Ishikawa (cell line): Measurements from ENCODE around the gene CTNNA1.

Experiments used
- CEBPB ChIP-seq: IDR thresholded peaks from 2 replicates; pipeline ENCODE4 v1.6.1; 2012
- CREB1 ChIP-seq: IDR thresholded peaks from 2 replicates; pipeline ENCODE4 v1.6.1; 2012; ENCODE audit warnings: low read depth
- EGR1 ChIP-seq: IDR thresholded peaks from 2 replicates; pipeline ENCODE4 v1.6.1; 2012
- EP300 ChIP-seq: IDR thresholded peaks from 2 replicates; pipeline ENCODE4 v1.6.1; 2012; ENCODE audit warnings: borderline replicate concordance
- FOXM1 ChIP-seq: IDR thresholded peaks from 2 replicates; pipeline ENCODE4 v1.6.1; 2012; ENCODE audit warnings: low read depth, borderline replicate concordance
- NFIC ChIP-seq: IDR thresholded peaks from 2 replicates; pipeline ENCODE4 v1.6.1; 2012
- RAD21 ChIP-seq: IDR thresholded peaks from 2 replicates; pipeline ENCODE4 v1.6.1; 2012; ENCODE audit warnings: low read depth
- TAF1 ChIP-seq: IDR thresholded peaks from 2 replicates; pipeline ENCODE4 v1.6.1; 2012; ENCODE audit warnings: low read depth, mild to moderate bottlenecking
- TCF12 ChIP-seq: IDR thresholded peaks from 2 replicates; pipeline ENCODE4 v1.6.1; 2012; ENCODE audit warnings: low read depth
- TEAD4 ChIP-seq: IDR thresholded peaks from 2 replicates; pipeline ENCODE4 v1.6.1; 2012
- YY1 ChIP-seq: IDR thresholded peaks from 2 replicates; pipeline ENCODE4 v1.6.1; 2012; ENCODE audit warnings: low read depth
- ZBTB7A ChIP-seq: IDR thresholded peaks from 2 replicates; pipeline ENCODE4 v1.6.1; 2012; ENCODE audit warnings: low read depth
- TF ChIP-seq, protein P1 (sequence below): IDR thresholded peaks from 2 replicates; pipeline ENCODE4 v1.6.1; 2012; ENCODE audit warnings: low read depth, mild to moderate bottlenecking
- TF ChIP-seq, protein P2 (sequence below): IDR thresholded peaks from 2 replicates; pipeline ENCODE4 v1.6.1; 2012
- TF ChIP-seq, protein P3 (sequence below): IDR thresholded peaks from 2 replicates; pipeline ENCODE4 v1.6.1; 2012

The CTNNA1 gene

DNA sequence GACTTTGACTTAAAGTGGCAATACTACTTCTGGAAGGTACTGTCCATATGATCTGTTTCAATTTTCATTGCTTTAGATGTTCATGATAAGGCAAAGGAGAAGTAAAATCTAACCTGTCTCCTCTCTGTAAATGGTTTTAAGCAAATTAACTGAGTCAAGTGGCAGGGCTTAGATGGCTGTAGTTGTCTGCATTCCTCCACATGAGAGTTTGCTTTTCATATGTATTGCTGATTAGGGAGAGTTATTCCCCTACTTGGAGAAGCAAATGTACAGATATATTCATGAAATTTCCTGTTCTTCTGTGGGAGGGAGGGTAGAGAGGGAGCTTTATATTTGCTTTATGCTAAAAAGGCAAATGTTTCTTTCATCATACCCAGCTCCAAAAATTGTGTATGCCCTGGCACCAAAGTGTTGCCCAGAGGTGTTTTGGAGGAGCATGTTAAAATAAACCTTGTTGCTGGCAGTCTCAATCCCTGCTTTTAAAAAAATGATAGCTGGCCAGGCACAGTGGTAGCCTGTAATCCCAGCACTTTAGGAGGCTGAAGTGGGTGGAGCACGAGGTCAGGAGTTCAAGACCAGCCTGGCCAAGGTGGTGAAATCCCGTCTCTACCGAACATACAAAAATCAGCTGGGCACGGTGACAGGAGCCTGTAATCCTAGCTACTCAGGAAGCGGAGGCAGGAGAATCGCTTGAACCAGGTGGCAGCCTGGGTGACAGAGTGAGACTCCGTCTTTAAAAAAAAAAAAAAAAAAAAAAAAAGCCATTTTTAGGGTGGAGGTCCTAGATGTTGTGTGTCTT lies 125.4 kb downstream of the CTNNA1 start:
- TF ChIP-seq TCF12 (no peak), CREB1 (no peak)

DNA sequence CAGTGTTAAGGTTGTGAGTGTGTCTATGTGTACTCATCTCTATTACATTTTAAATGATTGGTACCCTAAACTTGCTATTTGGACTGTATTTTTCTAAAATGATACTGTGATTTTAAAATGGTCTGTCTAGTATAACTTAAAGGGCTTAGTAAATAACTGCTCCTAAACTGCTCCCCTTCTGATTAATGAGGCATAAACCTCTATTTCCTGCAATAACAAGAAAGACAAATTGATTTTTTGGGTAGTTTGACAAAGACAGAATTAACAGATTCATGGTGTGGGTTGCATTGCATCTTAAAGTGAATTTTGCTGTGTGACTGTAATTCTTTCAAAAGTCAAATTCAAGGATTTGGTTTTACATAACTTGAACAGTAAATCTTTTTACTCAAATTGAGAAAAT lies 130.0 kb downstream of the CTNNA1 start:
- TF ChIP-seq, protein P1, sequence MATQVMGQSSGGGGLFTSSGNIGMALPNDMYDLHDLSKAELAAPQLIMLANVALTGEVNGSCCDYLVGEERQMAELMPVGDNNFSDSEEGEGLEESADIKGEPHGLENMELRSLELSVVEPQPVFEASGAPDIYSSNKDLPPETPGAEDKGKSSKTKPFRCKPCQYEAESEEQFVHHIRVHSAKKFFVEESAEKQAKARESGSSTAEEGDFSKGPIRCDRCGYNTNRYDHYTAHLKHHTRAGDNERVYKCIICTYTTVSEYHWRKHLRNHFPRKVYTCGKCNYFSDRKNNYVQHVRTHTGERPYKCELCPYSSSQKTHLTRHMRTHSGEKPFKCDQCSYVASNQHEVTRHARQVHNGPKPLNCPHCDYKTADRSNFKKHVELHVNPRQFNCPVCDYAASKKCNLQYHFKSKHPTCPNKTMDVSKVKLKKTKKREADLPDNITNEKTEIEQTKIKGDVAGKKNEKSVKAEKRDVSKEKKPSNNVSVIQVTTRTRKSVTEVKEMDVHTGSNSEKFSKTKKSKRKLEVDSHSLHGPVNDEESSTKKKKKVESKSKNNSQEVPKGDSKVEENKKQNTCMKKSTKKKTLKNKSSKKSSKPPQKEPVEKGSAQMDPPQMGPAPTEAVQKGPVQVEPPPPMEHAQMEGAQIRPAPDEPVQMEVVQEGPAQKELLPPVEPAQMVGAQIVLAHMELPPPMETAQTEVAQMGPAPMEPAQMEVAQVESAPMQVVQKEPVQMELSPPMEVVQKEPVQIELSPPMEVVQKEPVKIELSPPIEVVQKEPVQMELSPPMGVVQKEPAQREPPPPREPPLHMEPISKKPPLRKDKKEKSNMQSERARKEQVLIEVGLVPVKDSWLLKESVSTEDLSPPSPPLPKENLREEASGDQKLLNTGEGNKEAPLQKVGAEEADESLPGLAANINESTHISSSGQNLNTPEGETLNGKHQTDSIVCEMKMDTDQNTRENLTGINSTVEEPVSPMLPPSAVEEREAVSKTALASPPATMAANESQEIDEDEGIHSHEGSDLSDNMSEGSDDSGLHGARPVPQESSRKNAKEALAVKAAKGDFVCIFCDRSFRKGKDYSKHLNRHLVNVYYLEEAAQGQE = no peak
- TF ChIP-seq FOXM1 (no peak), NFIC (no peak), TAF1 (no peak), CREB1 (no peak), TEAD4 (no peak), RAD21 (no peak), TCF12 (no peak), CEBPB (no peak), EP300 (no peak)
- TF ChIP-seq, protein P2, sequence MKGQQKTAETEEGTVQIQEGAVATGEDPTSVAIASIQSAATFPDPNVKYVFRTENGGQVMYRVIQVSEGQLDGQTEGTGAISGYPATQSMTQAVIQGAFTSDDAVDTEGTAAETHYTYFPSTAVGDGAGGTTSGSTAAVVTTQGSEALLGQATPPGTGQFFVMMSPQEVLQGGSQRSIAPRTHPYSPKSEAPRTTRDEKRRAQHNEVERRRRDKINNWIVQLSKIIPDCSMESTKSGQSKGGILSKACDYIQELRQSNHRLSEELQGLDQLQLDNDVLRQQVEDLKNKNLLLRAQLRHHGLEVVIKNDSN = no peak
- TF ChIP-seq, protein P3, sequence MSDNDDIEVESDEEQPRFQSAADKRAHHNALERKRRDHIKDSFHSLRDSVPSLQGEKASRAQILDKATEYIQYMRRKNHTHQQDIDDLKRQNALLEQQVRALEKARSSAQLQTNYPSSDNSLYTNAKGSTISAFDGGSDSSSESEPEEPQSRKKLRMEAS = no peak

DNA sequence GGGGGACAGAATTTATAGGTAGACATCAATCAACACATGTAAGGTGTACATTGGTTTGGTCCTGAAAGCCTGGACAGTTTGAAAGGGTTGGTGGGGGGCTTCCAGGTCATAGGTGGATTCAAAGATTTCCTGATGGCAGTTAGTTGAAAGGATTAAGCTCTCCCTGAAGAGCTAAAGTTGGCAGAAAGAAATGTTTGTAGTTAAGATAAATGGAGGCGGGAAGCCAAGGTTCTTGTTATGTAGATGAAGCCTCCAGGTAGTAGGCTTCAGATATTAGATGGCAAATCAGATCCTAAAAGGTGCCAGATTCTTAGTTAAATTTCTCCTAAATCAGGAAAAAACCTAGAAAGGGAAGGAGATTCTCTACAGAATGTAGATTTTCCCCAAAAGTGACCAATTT lies 130.9 kb downstream of the CTNNA1 start:
- TF ChIP-seq, protein P2 = no peak
- TF ChIP-seq, protein P3 = no peak
- TF ChIP-seq, protein P1 = no peak
- no peak for TF ChIP-seq CEBPB
- no peak for TF ChIP-seq TCF12
- TF ChIP-seq EP300 = no peak
- TF ChIP-seq RAD21 = no peak
- TF ChIP-seq TEAD4 = no peak
- no peak for TF ChIP-seq FOXM1
- TF ChIP-seq TAF1 = no peak
- no peak for TF ChIP-seq ZBTB7A
- no peak for TF ChIP-seq NFIC
- no peak for TF ChIP-seq YY1
- no peak for TF ChIP-seq EGR1

DNA sequence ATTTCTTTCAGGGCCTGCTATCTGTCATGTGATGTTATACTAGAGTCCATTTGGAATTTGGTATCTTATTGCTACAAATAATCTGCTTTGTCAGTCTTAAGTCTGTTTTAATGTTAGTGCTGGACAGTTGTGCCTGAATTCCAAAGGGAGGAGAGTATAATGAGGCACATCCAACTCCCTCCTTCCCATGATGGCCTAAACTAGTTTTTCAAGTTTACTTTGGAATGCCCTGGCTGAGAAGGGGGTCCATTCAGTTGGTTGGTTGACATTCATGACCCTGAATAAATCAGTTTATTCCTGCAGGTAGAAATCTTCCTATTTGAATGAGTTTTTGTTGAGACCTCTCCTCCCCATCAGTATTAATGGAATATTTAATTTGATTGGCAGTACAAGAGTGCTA lies 131.3 kb downstream of the CTNNA1 start:
- TF ChIP-seq EGR1 (no peak), TEAD4 (peak; percentile 34), FOXM1 (no peak)

DNA sequence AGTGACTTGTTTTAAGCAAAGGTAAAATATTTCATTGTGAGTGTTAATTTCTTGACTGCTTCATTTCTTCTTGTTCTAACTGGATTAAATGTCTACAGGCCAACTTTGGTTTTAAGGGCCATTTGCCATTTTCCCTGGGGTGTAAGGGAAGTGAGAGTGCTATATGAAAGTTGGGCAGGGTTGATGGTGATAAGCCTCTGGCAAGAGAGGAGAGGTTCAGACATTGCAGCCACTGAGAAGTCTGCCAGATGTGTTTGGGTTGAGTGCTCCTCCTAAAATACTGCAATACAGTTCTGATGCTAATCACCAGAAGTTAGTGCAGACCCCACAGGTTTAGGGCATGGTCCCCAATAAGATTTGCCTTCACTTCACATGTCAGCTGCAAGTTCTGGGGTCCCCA lies 136.8 kb downstream of the CTNNA1 start:
- TF ChIP-seq ZBTB7A = no peak
- TF ChIP-seq FOXM1 = no peak

DNA sequence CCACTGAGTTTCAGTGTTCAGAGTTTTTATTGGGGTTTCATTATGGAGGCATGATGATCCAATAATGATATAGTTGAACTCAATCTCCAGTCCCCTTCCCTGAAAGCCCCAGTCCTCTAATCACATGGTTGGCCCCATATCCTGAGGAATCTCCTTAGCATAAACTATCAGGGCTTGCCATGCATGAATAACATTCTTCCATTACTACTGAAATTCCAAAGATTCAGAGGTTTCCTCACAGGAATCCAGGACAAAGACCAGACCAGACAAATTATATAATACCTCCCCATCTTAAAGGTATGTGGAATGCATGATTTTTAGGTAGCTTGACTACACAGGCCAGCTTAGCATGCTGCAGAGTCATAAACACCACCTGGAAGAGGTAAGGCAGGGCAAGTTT lies 137.4 kb downstream of the CTNNA1 start:
- TF ChIP-seq, protein P3 = no peak
- no peak for TF ChIP-seq RAD21
- TF ChIP-seq, protein P2 = no peak
- no peak for TF ChIP-seq FOXM1
- no peak for TF ChIP-seq EGR1
- TF ChIP-seq TAF1 = no peak
- TF ChIP-seq EP300 = no peak
- no peak for TF ChIP-seq NFIC
- TF ChIP-seq TEAD4 = no peak
- TF ChIP-seq, protein P1 = no peak
